ENCODE results near the gene PTPRM. TPM values are rescaled to one million over a fixed set of nuclear protein-coding genes. Genes with fewer than 3 reads are reported as not detected.

Gene PTPRM
- total RNA-seq, 4 donors from 2014 or later: 81.5 to 98.9 (median 86.8) TPM

- Histone ChIP-seq H3K27ac (no peak overlapping the region), H3K36me3 (no peaks in the 10 kb centered on the region), H3K27me3 (no peaks in the 10 kb centered on the region), H3K9me3 (no peaks in the 10 kb centered on the region), H3K4me1 (no peaks in the 10 kb centered on the region), H3K4me3 (no peak overlapping the region)
- no peak for ATAC-seq
- 92 to 100% methylated on average over 1 of the region's 1 CpG for WGBS, 2 donors (ENCODE audit: low coverage in 1 of 2)
- TF ChIP-seq CTCF (IDR thresholded peaks at IDR 0.05) (no peak), EP300 (IDR thresholded peaks at IDR 0.05) (no peak), POLR2AphosphoS5 (IDR thresholded peaks at IDR 0.05) (no peak), POLR2A (IDR thresholded peaks at IDR 0.05) (no peak)
Observed at GRCh38 chr18:7544686-7545085, 22.4 kb upstream of the PTPRM start.

GRCh38 chr18:7545734-7546133 is 21.4 kb upstream of the PTPRM start:
- Histone ChIP-seq H3K9me3 (no peaks in the 10 kb centered on the region), H3K4me3 (no peak overlapping the region), H3K27me3 (no peaks in the 10 kb centered on the region), H3K36me3 (no peaks in the 10 kb centered on the region), H3K27ac (no peak overlapping the region), H3K4me1 (no peaks in the 10 kb centered on the region)
- 50 to 67% methylated on average over 5 of the region's 5 CpGs for WGBS, 2 donors (ENCODE audit: low coverage in 1 of 2)
- TF ChIP-seq EP300 (IDR thresholded peaks at IDR 0.05): no peak
- no peak for TF ChIP-seq POLR2A (IDR thresholded peaks at IDR 0.05)
- TF ChIP-seq CTCF (IDR thresholded peaks at IDR 0.05): no peak
- no peak for TF ChIP-seq POLR2AphosphoS5 (IDR thresholded peaks at IDR 0.05)
- ATAC-seq: peak; percentile 16

GRCh38 chr18:7548221-7548620 is 18.9 kb upstream of the PTPRM start:
- ATAC-seq: no peak
- Histone ChIP-seq H3K27me3 (no peaks in the 10 kb centered on the region), H3K4me3 (no peak overlapping the region), H3K36me3 (no peaks in the 10 kb centered on the region), H3K4me1 (no peaks in the 10 kb centered on the region), H3K27ac (no peak overlapping the region), H3K9me3 (no peaks in the 10 kb centered on the region)
- no peak for TF ChIP-seq POLR2AphosphoS5 (IDR thresholded peaks at IDR 0.05)
- TF ChIP-seq CTCF (IDR thresholded peaks at IDR 0.05): no peak
- no peak for TF ChIP-seq EP300 (IDR thresholded peaks at IDR 0.05)
- TF ChIP-seq POLR2A (IDR thresholded peaks at IDR 0.05): no peak
- WGBS, 2 donors (ENCODE audit: low coverage in 1 of 2): 81 to 99% methylated on average over 11 of the region's 11 CpGs

GRCh38 chr18:7548721-7549120 is 18.4 kb upstream of the PTPRM start:
- H3K4me3 ChIP-seq: no peak overlapping the region
- no peaks in the 10 kb centered on the region for H3K36me3 ChIP-seq
- no peaks in the 10 kb centered on the region for H3K9me3 ChIP-seq
- no peak overlapping the region for H3K27ac ChIP-seq
- H3K27me3 ChIP-seq: no peaks in the 10 kb centered on the region
- WGBS, 2 donors (ENCODE audit: low coverage in 1 of 2): 64 to 76% methylated on average over 3 of the region's 3 CpGs
- H3K4me1 ChIP-seq: no peaks in the 10 kb centered on the region
- TF ChIP-seq CTCF (IDR thresholded peaks at IDR 0.05) (no peak), EP300 (IDR thresholded peaks at IDR 0.05) (no peak), POLR2AphosphoS5 (IDR thresholded peaks at IDR 0.05) (no peak), POLR2A (IDR thresholded peaks at IDR 0.05) (no peak)
- no peak for ATAC-seq

GRCh38 chr18:7557973-7558372 is 9.1 kb upstream of the PTPRM start:
- no peak overlapping the region for H3K4me3 ChIP-seq
- TF ChIP-seq EP300 (IDR thresholded peaks at IDR 0.05) (no peak), POLR2A (IDR thresholded peaks at IDR 0.05) (no peak), POLR2AphosphoS5 (IDR thresholded peaks at IDR 0.05) (no peak), CTCF (IDR thresholded peaks at IDR 0.05) (no peak)
- no peaks in the 10 kb centered on the region for H3K27me3 ChIP-seq
- H3K27ac ChIP-seq: no peak overlapping the region
- peaks cover 0 to 16% (median 3%) of the 10 kb centered on the region in 3 donors for H3K4me1 ChIP-seq
- no peaks in the 10 kb centered on the region for H3K36me3 ChIP-seq
- no peak for ATAC-seq
- no peaks in the 10 kb centered on the region for H3K9me3 ChIP-seq
- WGBS, 2 donors (ENCODE audit: low coverage in 1 of 2): 56 to 57% methylated on average over 1 to 2 of the region's 2 CpGs

All from gastroesophageal sphincter (tissue), 4 donors.